Coronary artery (tissue), 2 donors: ENCODE data around the gene CENPM.

Experiments
- DNase-seq: peaks from one replicate; pipeline ENCODE4 v3.0.0-alpha.2; 2017; ENCODE audit warnings: low spot score
- H3K27ac ChIP-seq, 2 donors: fragments of 200-600 bp; sonication (generic); one replicate each; pipeline ENCODE4 v1.5.1; 2016 to 2019
- H3K4me3 ChIP-seq: fragments of 200-600 bp; sonication (generic); 2 replicates; pipeline ENCODE4 v1.5.1; 2016; ENCODE audit warnings: mild to moderate bottlenecking, moderate library complexity
- TF ChIP-seq, protein P1 (sequence below): fragments of 200-600 bp; sonication (generic); IDR thresholded peaks from one replicate; pipeline ENCODE4 v1.5.1; 2019; ENCODE audit warnings: antibody characterized with exemption

CENPM gene

DNA sequence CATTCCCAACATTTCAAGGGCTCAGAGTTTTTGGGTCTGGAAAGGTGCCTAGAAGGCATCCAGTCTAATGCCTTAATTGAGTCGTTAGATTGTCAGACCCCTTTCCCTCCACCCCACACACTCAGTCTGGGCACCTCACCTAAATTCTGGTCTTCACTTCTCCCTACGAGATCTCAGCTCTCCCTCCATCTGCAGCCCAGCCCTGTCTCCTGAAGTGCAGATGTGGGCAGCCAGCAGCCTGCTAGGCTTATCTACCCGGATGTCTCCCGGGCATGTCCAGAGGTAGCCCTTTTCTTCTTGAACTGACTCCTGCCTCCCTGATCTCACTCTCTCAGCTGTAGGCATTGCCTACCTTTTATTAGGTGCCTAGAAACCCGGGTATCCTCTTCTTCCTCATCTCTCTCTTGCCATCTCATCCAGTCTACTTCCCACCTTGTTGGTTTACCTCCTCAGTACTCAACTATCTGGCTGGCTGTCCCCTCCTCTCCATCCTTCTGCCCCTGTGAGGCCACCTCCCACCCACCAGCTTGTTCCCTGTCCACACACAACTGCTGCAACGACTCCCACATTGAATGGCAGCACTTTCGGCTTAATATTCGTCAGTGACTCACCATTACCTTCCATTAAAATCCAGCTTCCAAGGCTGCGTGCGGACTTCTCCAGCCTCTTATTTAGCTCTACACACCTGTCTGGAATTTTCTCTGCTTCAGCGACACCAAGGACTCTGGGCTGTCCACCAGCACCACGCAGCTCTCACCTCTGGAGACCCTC, 28.5 kb upstream of the CENPM start:
- no peak for DNase-seq
- TF ChIP-seq, protein P1, sequence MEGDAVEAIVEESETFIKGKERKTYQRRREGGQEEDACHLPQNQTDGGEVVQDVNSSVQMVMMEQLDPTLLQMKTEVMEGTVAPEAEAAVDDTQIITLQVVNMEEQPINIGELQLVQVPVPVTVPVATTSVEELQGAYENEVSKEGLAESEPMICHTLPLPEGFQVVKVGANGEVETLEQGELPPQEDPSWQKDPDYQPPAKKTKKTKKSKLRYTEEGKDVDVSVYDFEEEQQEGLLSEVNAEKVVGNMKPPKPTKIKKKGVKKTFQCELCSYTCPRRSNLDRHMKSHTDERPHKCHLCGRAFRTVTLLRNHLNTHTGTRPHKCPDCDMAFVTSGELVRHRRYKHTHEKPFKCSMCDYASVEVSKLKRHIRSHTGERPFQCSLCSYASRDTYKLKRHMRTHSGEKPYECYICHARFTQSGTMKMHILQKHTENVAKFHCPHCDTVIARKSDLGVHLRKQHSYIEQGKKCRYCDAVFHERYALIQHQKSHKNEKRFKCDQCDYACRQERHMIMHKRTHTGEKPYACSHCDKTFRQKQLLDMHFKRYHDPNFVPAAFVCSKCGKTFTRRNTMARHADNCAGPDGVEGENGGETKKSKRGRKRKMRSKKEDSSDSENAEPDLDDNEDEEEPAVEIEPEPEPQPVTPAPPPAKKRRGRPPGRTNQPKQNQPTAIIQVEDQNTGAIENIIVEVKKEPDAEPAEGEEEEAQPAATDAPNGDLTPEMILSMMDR = no peak
- no peak overlapping the region for H3K4me3 ChIP-seq
- no peak overlapping the region for H3K27ac ChIP-seq

DNA sequence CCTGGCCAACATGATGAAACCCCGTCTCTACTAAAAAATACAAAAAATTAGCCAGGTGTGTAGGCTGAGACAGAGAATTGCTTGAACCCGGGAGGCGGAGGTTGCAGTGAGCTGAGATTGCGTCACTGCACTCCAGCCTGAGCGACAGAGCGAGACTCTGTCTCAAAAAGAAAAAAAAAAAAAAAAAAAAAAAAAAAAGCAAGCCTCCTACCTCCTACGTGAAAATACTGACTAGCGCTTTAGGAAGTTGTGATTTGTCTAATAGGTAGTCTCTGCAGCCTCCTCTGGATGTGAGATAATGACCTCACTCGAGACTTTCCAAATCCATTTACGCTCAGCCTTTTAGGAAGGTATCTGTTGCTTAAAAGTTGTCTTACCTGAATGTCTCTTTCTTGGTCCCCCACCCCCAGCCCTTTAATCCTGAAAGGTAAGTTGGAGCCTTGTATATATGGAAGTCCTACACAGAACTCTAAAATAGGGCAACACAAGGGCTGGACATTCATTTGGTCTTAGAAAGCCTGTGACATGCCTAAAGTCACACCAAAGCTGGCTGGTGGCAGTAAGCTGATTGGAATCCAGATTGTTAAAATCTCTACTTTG, 27.8 kb upstream of the CENPM start:
- no peak for DNase-seq
- H3K27ac ChIP-seq = no peak overlapping the region
- no peak overlapping the region for H3K4me3 ChIP-seq
- TF ChIP-seq, protein P1 = no peak

DNA sequence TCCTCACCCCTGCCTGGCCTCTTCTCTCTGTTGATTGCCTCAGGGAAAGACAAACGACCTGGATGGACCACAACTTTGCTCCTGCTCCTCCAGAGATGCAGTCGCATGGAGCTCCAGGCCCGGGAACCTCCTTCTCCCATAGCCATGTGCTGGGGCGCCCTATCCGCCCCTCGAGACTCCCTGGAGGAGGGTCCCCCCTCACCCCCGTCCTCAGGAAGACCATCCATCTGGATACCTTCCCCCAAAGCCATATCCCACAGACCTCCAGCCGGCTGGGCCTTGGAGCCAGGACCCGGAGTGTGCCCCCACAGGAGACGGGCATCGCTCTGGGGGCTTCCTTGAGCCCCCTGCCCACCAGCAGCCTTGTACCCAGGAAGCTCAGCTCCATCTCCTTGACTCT, 24.5 kb upstream of the CENPM start:
- DNase-seq = no peak
- Histone ChIP-seq H3K4me3 (no peak overlapping the region), H3K27ac (no peak overlapping the region)
- TF ChIP-seq, protein P1 = no peak

DNA sequence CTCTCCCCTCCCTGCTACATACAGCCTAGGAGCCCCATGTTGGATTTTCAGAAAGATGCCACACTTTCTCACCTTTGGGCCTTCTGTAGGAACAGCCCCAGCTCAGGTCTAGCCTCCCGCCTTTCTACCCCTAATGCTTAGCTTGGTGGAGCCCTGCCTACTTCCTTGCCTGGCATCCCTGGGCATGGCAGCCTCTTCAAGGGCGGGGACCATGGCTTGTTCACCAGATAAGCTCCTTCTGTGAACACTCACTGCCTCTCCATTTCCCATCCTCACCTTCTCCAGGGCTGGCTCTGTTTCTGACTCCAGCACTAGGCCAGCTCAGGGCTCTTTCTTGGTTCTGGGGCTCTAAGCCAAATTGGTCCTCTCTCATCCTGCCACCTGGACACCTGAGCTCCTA, 23.6 kb upstream of the CENPM start:
- TF ChIP-seq, protein P1 = no peak
- DNase-seq = no peak
- Histone ChIP-seq H3K4me3 (no peak overlapping the region), H3K27ac (no peak overlapping the region)

DNA sequence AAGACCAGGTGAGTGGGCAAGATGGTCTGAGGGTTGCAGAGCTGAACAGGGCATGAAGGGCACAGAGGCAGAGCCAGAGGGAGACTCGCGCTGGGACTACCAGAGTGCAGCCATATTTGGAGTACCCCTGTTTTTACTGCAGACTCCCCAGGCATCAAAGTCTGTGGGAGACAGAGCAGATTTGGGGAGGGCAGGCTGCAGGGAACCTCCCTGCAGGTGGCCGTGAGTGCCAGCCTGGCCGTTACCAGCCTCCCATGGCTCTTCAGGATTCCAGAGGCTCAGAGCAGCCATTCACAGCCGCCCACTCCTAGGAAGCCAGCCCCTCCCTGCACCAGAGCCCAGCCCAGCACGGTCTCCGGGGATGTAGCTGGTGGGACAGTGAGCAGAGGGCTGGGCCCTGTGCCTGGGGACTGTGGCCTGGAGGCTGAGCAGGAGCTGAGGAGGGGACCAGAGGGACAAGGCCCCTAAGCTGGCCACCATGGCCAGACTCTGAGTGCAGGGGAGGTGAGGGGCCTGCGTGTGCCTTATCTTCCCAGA, 22.2 kb upstream of the CENPM start, which contains the start of gene SEPTIN3:
SEPTIN3 (plus strand) TSS at position 334 of the 537 bp plus-strand sequence. CDS start 2,050 bp downstream, outside the sequence.
- no peak for DNase-seq
- Histone ChIP-seq H3K27ac (no peak within 1 kb of the TSS), H3K4me3 (no peak within 1 kb of the TSS)
- TF ChIP-seq, protein P1 = no peak

DNA sequence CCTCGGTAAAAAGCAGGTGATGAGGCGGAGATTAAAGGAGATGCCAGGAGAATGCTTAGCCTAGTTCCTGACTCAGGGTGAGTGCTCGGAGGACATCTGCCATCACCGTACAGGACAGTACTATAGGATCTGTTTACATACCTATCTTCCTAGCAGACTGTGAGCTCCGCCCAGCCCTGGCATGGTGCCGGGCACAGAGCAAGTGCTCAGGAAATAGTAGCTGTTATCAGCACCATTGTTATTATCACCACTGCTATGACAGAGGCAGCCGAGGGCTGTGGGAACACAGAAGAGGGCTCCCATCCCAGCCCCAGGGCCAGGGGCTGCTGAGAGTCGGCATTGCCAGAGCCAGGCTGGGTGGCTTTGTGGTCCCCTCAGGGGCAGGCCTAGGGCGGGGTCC, 21.6 kb upstream of the CENPM start:
- H3K27ac ChIP-seq = no peak overlapping the region
- TF ChIP-seq, protein P1 = no peak
- DNase-seq = no peak
- no peak overlapping the region for H3K4me3 ChIP-seq
